Loucy (cell line): Measurements from ENCODE around the gene B2M.
"Not testable (repeated sequence)": the region's sequence is repeated elsewhere in the genome, so short reads cannot be mapped to it uniquely, and the experiment has no call there.

Experiments
- EZH2phosphoT487 ChIP-seq: fragments of 200-600 bp; IDR thresholded peaks from 2 replicates; pipeline ENCODE4 v1.6.1; 2018; ENCODE audit warnings: antibody characterized with exemption, mild to moderate bottlenecking, moderate library complexity, borderline replicate concordance
- TF ChIP-seq, protein P1 (sequence below): fragments of 200-600 bp; sonication (generic); conservative IDR thresholded peaks from 2 replicates; pipeline ENCODE4 v1.5.1; 2014; ENCODE audit warnings: mild to moderate bottlenecking, antibody characterized with exemption, low read length

GRCh38 chr15:44700676-44701075, 10.6 kb upstream of the B2M start:
- TF ChIP-seq, protein P1, sequence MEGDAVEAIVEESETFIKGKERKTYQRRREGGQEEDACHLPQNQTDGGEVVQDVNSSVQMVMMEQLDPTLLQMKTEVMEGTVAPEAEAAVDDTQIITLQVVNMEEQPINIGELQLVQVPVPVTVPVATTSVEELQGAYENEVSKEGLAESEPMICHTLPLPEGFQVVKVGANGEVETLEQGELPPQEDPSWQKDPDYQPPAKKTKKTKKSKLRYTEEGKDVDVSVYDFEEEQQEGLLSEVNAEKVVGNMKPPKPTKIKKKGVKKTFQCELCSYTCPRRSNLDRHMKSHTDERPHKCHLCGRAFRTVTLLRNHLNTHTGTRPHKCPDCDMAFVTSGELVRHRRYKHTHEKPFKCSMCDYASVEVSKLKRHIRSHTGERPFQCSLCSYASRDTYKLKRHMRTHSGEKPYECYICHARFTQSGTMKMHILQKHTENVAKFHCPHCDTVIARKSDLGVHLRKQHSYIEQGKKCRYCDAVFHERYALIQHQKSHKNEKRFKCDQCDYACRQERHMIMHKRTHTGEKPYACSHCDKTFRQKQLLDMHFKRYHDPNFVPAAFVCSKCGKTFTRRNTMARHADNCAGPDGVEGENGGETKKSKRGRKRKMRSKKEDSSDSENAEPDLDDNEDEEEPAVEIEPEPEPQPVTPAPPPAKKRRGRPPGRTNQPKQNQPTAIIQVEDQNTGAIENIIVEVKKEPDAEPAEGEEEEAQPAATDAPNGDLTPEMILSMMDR, result not testable (repeated sequence)
- TF ChIP-seq EZH2phosphoT487, result not testable (repeated sequence)
